Spleen (tissue), 7 donors: ENCODE measurements around the gene TSPAN12.
"Not testable (repeated sequence)": the region's sequence is repeated elsewhere in the genome, so short reads cannot be mapped to it uniquely, and the experiment has no call there.

Experiments
- POLR2A ChIP-seq, 3 donors: fragments of 450-650 bp; IDR thresholded peaks; one replicate each; pipeline ENCODE4 v1.5.1; 2017; ENCODE audit warnings: antibody characterized with exemption in 3 of 3, mild to moderate bottlenecking in 1 of 3
- TF ChIP-seq, protein P1 (sequence below), 11 experiments: fragments of 200-600 bp in 7 of 11; fragments of 450-650 bp in 4 of 11; sonication (generic) in 4 of 11; IDR thresholded peaks in 8 of 11; conservative IDR thresholded peaks in 3 of 11; 1 replicate in 7 of 11; 2 replicates in 4 of 11; pipeline versions ENCODE4 v1.4.0 to v1.8.0; 2016 to 2021; ENCODE audit warnings: antibody characterized with exemption in 11 of 11, inconsistent platforms in 4 of 11, mild to moderate bottlenecking in 1 of 11
- donor health status: DM: no; HTN: no; CAD: no; lungs with moderate emphysema.
- donor health status: DM: no; HTN: no; CAD: no.
- donor health status: DM: no; HTN: no; CAD: no.

GRCh38 chr7:120779078-120779477, 78.9 kb downstream of the TSPAN12 start:
- TF ChIP-seq POLR2A (IDR thresholded peaks at IDR 0.05) = not testable (repeated sequence)
- TF ChIP-seq, protein P1, sequence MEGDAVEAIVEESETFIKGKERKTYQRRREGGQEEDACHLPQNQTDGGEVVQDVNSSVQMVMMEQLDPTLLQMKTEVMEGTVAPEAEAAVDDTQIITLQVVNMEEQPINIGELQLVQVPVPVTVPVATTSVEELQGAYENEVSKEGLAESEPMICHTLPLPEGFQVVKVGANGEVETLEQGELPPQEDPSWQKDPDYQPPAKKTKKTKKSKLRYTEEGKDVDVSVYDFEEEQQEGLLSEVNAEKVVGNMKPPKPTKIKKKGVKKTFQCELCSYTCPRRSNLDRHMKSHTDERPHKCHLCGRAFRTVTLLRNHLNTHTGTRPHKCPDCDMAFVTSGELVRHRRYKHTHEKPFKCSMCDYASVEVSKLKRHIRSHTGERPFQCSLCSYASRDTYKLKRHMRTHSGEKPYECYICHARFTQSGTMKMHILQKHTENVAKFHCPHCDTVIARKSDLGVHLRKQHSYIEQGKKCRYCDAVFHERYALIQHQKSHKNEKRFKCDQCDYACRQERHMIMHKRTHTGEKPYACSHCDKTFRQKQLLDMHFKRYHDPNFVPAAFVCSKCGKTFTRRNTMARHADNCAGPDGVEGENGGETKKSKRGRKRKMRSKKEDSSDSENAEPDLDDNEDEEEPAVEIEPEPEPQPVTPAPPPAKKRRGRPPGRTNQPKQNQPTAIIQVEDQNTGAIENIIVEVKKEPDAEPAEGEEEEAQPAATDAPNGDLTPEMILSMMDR (IDR thresholded peaks at IDR 0.05 in 8 of 11, conservative IDR thresholded peaks at IDR 0.05 in 3 of 11) = not testable (repeated sequence)
